Measurements from ENCODE around the gene FBXL16.

DNA sequence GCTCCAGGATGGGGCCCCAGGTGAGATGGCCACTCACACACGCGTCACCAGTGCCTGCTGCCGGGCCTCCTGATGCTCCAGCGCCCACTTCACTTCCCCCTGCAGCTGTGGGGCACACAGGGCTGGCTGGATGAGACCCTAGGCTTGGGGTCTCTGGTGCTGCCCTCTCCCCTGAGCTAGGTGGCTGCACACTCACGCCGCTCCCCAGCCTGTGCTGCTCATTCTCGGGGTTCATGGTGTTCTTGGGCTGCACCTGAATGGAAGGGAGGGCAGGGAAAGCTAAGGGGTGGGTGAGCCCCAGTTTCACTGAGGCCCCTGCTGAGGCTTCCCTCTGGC is 19.4 kb upstream of the FBXL16 start:
- TF ChIP-seq EP300 (IDR thresholded peaks at IDR 0.05) (no peak), POLR2AphosphoS2 (conservative IDR thresholded peaks at IDR 0.05; ENCODE audit: low read length) (no peak)

Data from A549 (cell line).